Measurements from ENCODE around the gene SCAF4. TPM values are rescaled to one million over a fixed set of nuclear protein-coding genes. Genes with fewer than 3 reads are reported as not detected.
A peak's percentile ranks its signal among the peaks of the same experiment; 100 is the strongest.
"Not testable (repeated sequence)": the region's sequence is repeated elsewhere in the genome, so short reads cannot be mapped to it uniquely, and the experiment has no call there.

Gene SCAF4, protein sequence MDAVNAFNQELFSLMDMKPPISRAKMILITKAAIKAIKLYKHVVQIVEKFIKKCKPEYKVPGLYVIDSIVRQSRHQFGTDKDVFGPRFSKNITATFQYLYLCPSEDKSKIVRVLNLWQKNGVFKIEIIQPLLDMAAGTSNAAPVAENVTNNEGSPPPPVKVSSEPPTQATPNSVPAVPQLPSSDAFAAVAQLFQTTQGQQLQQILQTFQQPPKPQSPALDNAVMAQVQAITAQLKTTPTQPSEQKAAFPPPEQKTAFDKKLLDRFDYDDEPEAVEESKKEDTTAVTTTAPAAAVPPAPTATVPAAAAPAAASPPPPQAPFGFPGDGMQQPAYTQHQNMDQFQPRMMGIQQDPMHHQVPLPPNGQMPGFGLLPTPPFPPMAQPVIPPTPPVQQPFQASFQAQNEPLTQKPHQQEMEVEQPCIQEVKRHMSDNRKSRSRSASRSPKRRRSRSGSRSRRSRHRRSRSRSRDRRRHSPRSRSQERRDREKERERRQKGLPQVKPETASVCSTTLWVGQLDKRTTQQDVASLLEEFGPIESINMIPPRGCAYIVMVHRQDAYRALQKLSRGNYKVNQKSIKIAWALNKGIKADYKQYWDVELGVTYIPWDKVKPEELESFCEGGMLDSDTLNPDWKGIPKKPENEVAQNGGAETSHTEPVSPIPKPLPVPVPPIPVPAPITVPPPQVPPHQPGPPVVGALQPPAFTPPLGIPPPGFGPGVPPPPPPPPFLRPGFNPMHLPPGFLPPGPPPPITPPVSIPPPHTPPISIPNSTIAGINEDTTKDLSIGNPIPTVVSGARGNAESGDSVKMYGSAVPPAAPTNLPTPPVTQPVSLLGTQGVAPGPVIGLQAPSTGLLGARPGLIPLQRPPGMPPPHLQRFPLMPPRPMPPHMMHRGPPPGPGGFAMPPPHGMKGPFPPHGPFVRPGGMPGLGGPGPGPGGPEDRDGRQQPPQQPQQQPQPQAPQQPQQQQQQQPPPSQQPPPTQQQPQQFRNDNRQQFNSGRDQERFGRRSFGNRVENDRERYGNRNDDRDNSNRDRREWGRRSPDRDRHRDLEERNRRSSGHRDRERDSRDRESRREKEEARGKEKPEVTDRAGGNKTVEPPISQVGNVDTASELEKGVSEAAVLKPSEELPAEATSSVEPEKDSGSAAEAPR
- total RNA-seq (2014; rRNA removed; shearing (Covaris generic); ENCODE audit: low replicate concordance) = 0.98 and 1.9 TPM in 2 replicates

DNA sequence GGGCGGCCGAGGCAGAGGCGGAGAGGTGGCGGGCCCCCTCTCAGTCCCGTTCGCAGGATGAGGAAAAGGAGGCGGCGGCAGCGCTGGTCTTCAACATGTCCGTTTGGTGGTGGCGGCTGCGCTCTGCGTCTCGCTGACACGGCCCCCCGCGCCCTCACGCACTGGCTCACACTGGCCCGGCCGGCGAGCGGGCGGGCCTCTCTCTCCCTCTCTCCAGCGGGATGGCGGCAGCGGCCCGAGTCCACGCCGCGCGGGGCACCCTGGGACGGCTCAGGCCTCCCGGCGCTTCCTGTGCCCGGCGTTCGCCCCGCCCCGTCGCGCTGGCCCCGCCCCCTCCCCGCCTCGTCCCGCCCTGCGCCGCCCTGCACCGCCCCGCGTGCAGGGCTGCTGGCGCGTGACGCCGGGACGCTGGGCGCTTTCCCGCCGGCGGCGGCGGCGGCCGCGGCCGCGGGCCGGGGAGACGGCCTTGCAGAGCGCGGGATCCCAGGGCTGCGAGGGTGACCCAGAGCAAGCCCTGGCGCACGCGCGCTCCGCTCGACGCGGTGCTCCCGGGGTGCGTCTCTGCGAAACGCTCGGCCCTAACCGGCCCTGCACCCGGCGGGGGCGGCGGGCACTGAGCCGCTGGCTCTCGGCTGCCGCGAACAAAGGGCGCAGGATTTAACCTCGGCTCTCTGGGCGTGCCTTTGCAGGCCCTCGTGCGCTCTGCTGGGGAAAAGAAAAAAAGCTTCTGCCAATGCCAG lies at the start of gene SCAF4:
Gene SCAF4, minus strand, starts transcription at position 262 of the 740 bp plus-strand sequence. CDS start 426 bp downstream, outside the sequence.
- peak; percentile 90 for DNase-seq (ENCODE audit: low read depth)
- in situ Hi-C loops (cut with HindIII; ENCODE audit: low pct_unique_long_range_greater_than_20kb, low sequenced_read_pairs) = no loop called here

- in situ Hi-C loops (cut with HindIII; ENCODE audit: low pct_unique_long_range_greater_than_20kb, low sequenced_read_pairs) = no loop called here
- peak; percentile 7 for DNase-seq (ENCODE audit: low read depth)
Observed at GRCh38 chr21:31780944-31781343, 49.0 kb upstream of the SCAF4 start.

DNA sequence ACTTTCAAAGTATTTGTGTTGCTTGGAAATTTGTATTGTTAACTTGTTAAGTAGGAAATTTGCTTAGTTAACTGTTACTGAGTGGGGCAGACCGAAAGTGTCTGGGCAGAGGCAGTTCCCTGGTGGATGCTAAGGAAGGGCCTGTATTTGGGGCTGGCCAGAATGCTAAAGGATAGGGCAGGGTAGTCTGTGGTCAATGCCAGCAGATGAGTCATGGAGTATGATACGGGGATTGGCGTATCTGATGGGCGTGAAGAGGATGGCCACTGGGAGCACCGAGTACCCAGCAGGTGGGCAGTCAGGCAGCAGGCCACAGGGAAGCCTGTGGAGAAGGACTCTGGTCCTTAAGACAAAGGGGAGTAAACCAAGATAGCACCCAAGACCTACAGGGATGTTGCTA lies 46.6 kb upstream of the SCAF4 start:
- in situ Hi-C loops (cut with HindIII; ENCODE audit: low pct_unique_long_range_greater_than_20kb, low sequenced_read_pairs) = no loop called here
- no peak for DNase-seq (ENCODE audit: low read depth)

- no peak for DNase-seq (ENCODE audit: low read depth)
- in situ Hi-C loops (cut with HindIII; ENCODE audit: low pct_unique_long_range_greater_than_20kb, low sequenced_read_pairs) = no loop called here
Observed at GRCh38 chr21:31777857-31778256, 45.9 kb upstream of the SCAF4 start.

- in situ Hi-C loops (cut with HindIII; ENCODE audit: low pct_unique_long_range_greater_than_20kb, low sequenced_read_pairs) = no loop called here
- DNase-seq (ENCODE audit: low read depth) = no peak
Observed at GRCh38 chr21:31774031-31774430, 42.1 kb upstream of the SCAF4 start.

GRCh38 chr21:31772674-31773555 lies 41.0 kb upstream of the SCAF4 start:
- in situ Hi-C loops (cut with HindIII; ENCODE audit: low pct_unique_long_range_greater_than_20kb, low sequenced_read_pairs) = no loop called here

GRCh38 chr21:31771685-31772084 lies 39.8 kb upstream of the SCAF4 start:
- in situ Hi-C loops (cut with HindIII; ENCODE audit: low pct_unique_long_range_greater_than_20kb, low sequenced_read_pairs) = no loop called here
- DNase-seq (ENCODE audit: low read depth) = no peak

More at GRCh38 chr21:31772674-31773555, 41.0 kb upstream of the SCAF4 start:
- DNase-seq (ENCODE audit: low read depth) = no peak

- DNase-seq (ENCODE audit: low read depth) = no peak
- in situ Hi-C loops (cut with HindIII; ENCODE audit: low pct_unique_long_range_greater_than_20kb, low sequenced_read_pairs) = no loop called here
Observed at GRCh38 chr21:31768710-31769109, 36.8 kb upstream of the SCAF4 start.

GRCh38 chr21:31766899-31767298 lies 35.0 kb upstream of the SCAF4 start:
- DNase-seq (ENCODE audit: low read depth) = no peak
- in situ Hi-C loops (cut with HindIII; ENCODE audit: low pct_unique_long_range_greater_than_20kb, low sequenced_read_pairs) = no loop called here

DNA sequence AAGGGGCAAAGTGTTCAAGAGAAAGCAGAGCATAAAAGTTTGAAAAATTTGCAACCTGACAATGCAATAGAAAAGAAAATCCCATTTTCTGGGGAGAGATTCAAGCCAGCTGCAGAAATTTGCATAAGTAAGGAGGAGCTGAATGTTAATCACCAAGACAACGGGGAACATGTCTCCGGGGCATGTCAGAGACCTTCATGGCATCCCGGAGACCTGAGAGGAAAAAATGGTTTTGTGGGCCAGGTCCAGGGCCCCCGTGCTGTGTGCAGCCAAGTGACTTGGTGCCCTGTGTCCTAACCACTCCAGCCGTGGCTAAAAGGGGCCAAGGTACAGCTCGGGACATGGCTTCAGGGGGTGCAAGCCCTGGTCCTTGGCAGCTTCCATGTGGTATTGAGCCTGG lies 33.9 kb upstream of the SCAF4 start:
- DNase-seq (ENCODE audit: low read depth); in situ Hi-C loops (cut with HindIII; ENCODE audit: low pct_unique_long_range_greater_than_20kb, low sequenced_read_pairs): not testable (repeated sequence)

DNA sequence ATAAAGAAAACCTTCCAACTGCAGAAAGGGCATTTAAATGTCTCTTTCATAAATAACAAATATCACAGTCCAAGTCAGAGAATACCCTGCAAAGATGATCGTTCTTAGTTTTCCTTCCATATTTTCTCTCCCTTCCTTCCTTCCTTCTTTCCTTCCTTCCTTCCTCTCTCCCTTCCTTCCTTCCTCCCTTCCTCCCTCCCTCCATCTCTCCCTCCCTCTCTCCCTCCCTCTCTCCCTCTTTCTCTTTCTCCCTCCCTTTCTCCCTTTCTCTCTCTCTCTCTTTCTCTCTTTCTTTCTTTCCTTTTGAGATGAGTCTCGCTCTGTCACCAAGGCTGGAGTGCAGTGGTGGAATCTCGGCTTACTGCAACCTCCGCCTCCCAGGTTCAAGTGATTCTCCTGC lies 29.0 kb upstream of the SCAF4 start:
- no peak for DNase-seq (ENCODE audit: low read depth)

GRCh38 chr21:31756787-31757186 lies 24.9 kb upstream of the SCAF4 start:
- in situ Hi-C loops (cut with HindIII; ENCODE audit: low pct_unique_long_range_greater_than_20kb, low sequenced_read_pairs) = no loop called here
- DNase-seq (ENCODE audit: low read depth) = no peak

More for the DNA sequence above, 29.0 kb upstream of the SCAF4 start:
- in situ Hi-C loops (cut with HindIII; ENCODE audit: low pct_unique_long_range_greater_than_20kb, low sequenced_read_pairs) = no loop called here

- in situ Hi-C loops (cut with HindIII; ENCODE audit: low pct_unique_long_range_greater_than_20kb, low sequenced_read_pairs) = no loop called here
- no peak for DNase-seq (ENCODE audit: low read depth)
Observed at GRCh38 chr21:31755027-31755426, 23.1 kb upstream of the SCAF4 start.

- in situ Hi-C loops (cut with HindIII; ENCODE audit: low pct_unique_long_range_greater_than_20kb, low sequenced_read_pairs) = no loop called here
- no peak for DNase-seq (ENCODE audit: low read depth)
Observed at GRCh38 chr21:31754708-31754960, 22.7 kb upstream of the SCAF4 start.

GRCh38 chr21:31753949-31754707 lies 22.2 kb upstream of the SCAF4 start:
- in situ Hi-C loops (cut with HindIII; ENCODE audit: low pct_unique_long_range_greater_than_20kb, low sequenced_read_pairs) = no loop called here
- DNase-seq (ENCODE audit: low read depth) = no peak

GRCh38 chr21:31752967-31753366 lies 21.0 kb upstream of the SCAF4 start:
- peak; percentile 25 for DNase-seq (ENCODE audit: low read depth)
- in situ Hi-C loops (cut with HindIII; ENCODE audit: low pct_unique_long_range_greater_than_20kb, low sequenced_read_pairs) = no loop called here

DNA sequence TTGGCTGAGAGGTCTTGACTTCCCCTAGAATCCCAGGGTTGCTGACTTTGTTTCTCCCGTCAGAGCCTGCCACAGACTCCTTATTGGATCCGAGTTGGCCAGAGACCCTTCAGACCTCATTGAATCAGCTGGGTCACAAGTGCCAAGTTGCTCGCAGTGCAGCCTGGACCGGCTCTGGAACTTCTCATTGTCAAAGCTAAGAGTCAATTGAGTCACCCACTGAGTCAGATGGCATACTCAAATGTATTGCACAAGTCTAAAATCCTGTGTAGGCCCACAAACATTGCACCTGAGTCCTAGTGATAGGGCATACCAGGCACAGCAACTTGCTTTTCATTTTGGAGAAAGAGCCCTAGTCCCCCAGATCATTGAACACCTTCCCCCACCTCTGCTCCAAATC lies 20.4 kb upstream of the SCAF4 start:
- in situ Hi-C loops (cut with HindIII; ENCODE audit: low pct_unique_long_range_greater_than_20kb, low sequenced_read_pairs) = no loop called here

More for the DNA sequence above, 20.4 kb upstream of the SCAF4 start:
- DNase-seq (ENCODE audit: low read depth) = no peak

Data from Caki2 (cell line).